Right atrium auricular region (tissue), 2 donors: ENCODE results near the gene IGF2BP3. TPM values are rescaled to one million over a fixed set of nuclear protein-coding genes. Genes with fewer than 3 reads are reported as not detected.
A peak's percentile ranks its signal among the peaks of the same experiment; 100 is the strongest.

Source experiments
- DNase-seq: peaks from one replicate; pipeline ENCODE4 v3.0.0-alpha.2; 2019; ENCODE audit warnings: low spot score
- H3K27ac ChIP-seq, 2 donors: fragments of 200-600 bp; sonication (generic); 1 replicate in 1 of 2; 2 replicates in 1 of 2; pipeline ENCODE4 v1.5.1; 2016 to 2019
- H3K27me3 ChIP-seq, 2 donors: fragments of 200-600 bp; sonication (generic); one replicate each; pipeline versions ENCODE4 v1.5.1 to v1.6.0; 2017 to 2019
- H3K36me3 ChIP-seq: fragments of 200-600 bp; sonication (generic); one replicate; pipeline ENCODE4 v1.5.1; 2016
- H3K4me1 ChIP-seq, 2 donors: fragments of 200-600 bp; sonication (generic); one replicate each; pipeline versions ENCODE4 v1.5.1 to v1.6.0; 2017 to 2019
- H3K4me3 ChIP-seq, 2 donors: fragments of 200-600 bp; sonication (generic); 1 replicate in 1 of 2; 2 replicates in 1 of 2; pipeline ENCODE4 v1.5.1; 2017 to 2019; ENCODE audit warnings: mild to moderate bottlenecking in 1 of 2, moderate library complexity in 1 of 2
- H3K9me3 ChIP-seq, 2 donors: fragments of 200-600 bp; sonication (generic); one replicate each; pipeline ENCODE4 v1.5.1; 2019
- total RNA-seq, 2 donors: library from RNA; depleted of rRNA; stranded (reverse); fragments of >200 nt; gene quantifications; one replicate each; pipeline ENCODE4 v1.1.0, GENCODE V29; 2016
- TF ChIP-seq, protein P1 (sequence below), 2 donors: fragments of 200-600 bp; sonication (generic); IDR thresholded peaks; one replicate each; pipeline ENCODE4 v1.5.1; 2019; ENCODE audit warnings: antibody characterized with exemption in 2 of 2

IGF2BP3 gene
- total RNA-seq, 2 donors from 2014 or later: not detected

DNA sequence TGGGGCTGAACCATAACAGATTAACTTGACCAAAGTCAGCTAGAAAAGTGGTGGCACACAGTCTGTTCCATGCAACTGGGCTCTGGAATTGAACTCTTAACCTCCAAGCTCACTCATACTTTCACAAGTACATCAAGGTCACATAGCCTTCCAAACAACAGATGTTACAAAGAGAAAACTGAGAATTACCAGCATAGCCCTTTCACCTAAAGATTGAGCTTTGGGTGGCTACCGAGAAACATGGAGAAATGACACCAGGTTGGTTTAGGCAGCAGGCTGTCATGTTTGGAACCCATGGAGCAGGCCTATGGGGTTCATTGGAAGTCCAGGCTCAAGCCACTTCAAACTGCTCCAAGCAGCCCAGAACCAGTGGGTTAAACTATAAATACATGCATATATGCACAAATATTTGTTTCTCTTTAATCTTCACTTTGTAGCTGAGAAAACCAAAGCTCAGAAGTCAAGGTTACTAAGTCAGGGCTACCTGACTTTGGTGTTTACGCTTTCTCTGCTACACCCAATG is 112.1 kb downstream of the IGF2BP3 start:
- no peaks in the 10 kb centered on the region for H3K36me3 ChIP-seq
- no peak overlapping the region for H3K4me3 ChIP-seq
- no peak for DNase-seq
- no peaks in the 10 kb centered on the region for H3K27me3 ChIP-seq
- H3K9me3 ChIP-seq: no peaks in the 10 kb centered on the region
- no peaks in the 10 kb centered on the region for H3K4me1 ChIP-seq
- TF ChIP-seq, protein P1, sequence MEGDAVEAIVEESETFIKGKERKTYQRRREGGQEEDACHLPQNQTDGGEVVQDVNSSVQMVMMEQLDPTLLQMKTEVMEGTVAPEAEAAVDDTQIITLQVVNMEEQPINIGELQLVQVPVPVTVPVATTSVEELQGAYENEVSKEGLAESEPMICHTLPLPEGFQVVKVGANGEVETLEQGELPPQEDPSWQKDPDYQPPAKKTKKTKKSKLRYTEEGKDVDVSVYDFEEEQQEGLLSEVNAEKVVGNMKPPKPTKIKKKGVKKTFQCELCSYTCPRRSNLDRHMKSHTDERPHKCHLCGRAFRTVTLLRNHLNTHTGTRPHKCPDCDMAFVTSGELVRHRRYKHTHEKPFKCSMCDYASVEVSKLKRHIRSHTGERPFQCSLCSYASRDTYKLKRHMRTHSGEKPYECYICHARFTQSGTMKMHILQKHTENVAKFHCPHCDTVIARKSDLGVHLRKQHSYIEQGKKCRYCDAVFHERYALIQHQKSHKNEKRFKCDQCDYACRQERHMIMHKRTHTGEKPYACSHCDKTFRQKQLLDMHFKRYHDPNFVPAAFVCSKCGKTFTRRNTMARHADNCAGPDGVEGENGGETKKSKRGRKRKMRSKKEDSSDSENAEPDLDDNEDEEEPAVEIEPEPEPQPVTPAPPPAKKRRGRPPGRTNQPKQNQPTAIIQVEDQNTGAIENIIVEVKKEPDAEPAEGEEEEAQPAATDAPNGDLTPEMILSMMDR (IDR thresholded peaks at IDR 0.05): no peak
- H3K27ac ChIP-seq: no peak overlapping the region

DNA sequence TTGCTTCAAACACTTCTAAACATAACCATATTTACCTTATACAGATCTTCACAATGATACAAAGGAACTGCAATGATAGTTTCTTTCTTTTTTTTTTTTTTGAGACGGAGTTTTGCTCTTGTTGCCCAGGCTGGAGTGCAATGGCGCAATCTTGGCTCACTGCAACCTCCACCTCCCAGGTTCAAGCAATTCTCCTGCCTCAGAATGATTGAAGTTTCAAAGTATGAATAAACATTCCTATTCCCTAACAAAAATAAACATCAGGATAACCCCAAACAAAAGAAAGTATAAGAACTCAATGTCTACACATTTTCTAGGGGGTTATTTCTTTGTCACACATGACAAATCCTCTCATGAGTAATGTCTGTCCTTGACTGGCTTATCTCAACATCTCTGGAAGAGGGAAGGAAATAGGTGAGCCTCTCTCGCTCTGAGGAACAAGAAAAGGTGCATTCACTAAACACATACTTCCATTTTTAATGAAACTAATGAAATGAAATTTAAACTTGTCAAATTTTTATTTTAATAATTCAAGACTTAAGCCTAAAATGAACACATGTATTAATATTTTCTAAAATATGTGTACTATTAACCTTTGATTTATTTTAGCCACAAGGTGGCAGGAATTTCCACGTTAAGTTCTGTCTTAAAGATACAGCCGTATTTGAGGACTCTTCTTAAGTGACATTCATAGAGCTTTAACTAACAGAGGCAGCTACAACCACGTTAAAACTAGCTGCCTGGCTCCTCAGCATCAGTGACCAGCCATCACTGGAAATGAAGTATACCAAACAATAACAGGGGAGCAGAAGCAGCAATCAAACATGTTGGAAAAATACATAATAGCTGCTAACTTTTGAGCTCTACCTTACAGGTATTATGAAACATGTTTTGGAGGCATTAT is 112.8 kb downstream of the IGF2BP3 start:
- H3K36me3 ChIP-seq: no peaks in the 10 kb centered on the region
- H3K4me3 ChIP-seq: no peak overlapping the region
- no peaks in the 10 kb centered on the region for H3K27me3 ChIP-seq
- TF ChIP-seq, protein P1 (IDR thresholded peaks at IDR 0.05): peak in 1 of 2 donors; percentile 46
- H3K9me3 ChIP-seq: no peaks in the 10 kb centered on the region
- H3K27ac ChIP-seq: no peak overlapping the region
- no peaks in the 10 kb centered on the region for H3K4me1 ChIP-seq
- no peak for DNase-seq

DNA sequence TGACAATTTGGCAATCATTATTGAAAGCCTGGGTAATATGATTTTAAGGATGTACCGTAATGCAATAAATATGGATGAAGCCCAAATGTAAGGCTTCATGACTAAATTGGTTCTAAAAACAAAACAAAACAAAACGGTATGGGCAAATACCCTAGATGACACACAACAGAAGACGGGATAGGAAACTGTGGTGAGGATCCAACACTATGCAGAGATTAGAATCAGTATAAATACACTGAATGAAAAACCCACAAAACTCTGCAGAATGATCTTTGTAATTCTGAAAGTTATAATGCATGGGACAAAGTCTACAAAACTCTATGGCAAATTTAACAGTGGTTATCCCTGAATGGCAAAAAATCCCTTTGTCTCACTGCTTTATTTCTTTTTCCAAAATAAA is 113.6 kb downstream of the IGF2BP3 start:
- no peak for DNase-seq
- Histone ChIP-seq H3K4me1 (no peaks in the 10 kb centered on the region), H3K9me3 (no peaks in the 10 kb centered on the region), H3K4me3 (no peak overlapping the region), H3K36me3 (no peaks in the 10 kb centered on the region), H3K27ac (no peak overlapping the region), H3K27me3 (no peaks in the 10 kb centered on the region)
- TF ChIP-seq, protein P1 (IDR thresholded peaks at IDR 0.05): no peak

DNA sequence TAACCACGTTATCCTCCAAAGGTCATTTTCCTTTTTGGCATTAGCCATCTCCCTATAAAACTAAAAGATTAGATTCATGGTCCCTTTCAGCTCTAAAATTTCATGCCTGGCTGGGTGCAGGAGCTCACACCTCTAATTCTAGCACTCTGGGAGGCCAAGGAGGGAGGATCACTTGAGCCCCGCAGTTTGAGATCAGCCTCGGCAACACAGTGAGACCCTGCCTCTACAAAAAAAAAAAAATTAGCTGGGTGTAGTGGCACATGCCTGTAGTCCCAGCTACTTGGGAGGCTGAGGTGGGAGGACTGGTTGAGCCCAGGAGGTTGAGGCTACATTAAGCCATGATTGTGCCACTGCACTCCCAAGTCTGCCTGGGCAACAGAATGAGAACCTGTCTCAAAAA is 114.1 kb downstream of the IGF2BP3 start:
- H3K36me3 ChIP-seq: no peaks in the 10 kb centered on the region
- TF ChIP-seq, protein P1 (IDR thresholded peaks at IDR 0.05): no peak
- H3K4me1 ChIP-seq: no peaks in the 10 kb centered on the region
- no peaks in the 10 kb centered on the region for H3K9me3 ChIP-seq
- H3K4me3 ChIP-seq: no peak overlapping the region
- no peaks in the 10 kb centered on the region for H3K27me3 ChIP-seq
- H3K27ac ChIP-seq: no peak overlapping the region
- no peak for DNase-seq

DNA sequence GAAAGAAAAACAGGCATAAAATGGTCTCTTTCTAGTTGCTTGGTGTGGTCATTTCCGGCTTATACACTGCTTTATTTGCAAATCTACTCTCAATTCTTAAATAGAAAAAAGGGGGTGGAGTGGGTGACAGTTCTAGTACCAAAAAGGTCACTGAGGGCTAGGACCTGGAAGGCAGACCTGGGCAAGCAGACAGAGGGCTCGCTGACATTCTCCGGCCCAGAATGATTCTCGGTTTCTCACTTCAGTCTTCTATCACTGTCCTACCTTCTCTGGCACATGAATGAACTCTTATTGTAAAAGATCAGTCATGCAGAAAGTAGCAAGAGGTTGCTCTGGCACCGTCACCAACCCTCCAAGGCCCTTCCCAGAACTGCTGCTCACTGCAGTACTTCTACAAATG is 117.1 kb downstream of the IGF2BP3 start:
- no peaks in the 10 kb centered on the region for H3K36me3 ChIP-seq
- no peaks in the 10 kb centered on the region for H3K9me3 ChIP-seq
- DNase-seq: no peak
- H3K4me3 ChIP-seq: no peak overlapping the region
- TF ChIP-seq, protein P1 (IDR thresholded peaks at IDR 0.05): no peak
- H3K27ac ChIP-seq: no peak overlapping the region
- H3K27me3 ChIP-seq: no peaks in the 10 kb centered on the region
- H3K4me1 ChIP-seq: no peaks in the 10 kb centered on the region
